Measurements from ENCODE around the gene CRAT.

The CRAT gene

DNA sequence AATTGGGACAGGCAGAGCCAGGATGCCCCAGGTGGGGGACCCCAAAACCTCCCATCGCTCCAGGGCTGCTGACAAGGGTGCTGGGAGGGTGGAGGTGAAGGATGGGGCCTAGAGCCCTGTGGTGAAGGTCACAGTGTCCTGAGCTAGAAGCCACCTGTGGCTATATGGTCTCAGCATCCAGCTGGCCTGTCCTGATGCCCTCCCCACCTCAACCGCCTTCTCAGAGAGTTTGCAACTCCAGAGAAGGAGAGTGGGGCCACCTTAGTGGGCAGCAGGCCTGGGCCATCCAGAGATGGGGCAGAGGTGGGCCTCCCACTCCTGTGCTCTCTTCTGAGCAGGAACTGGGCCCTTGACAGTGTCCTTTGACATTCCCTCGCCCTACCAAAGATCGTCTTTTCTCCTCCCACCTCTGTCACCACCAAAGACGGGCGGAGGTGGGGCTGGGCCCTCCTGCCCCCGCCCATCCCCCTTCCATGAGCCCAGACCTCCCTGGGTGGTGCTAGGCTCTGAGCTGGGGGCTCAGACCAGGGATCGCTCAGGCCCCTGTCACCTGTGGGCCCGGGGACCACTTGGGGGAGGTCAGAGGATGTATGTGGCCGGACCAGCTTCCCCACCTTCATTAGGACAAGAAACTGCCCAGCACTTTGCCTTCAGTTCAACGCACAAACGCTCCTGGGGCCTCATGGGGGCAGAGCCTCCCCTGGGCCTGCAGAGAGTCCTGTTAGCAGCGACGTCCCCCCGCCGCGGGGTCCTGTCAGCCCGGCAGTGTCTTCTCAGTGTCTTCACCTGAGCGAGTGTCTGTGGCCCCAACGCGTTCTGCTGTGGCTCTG, 39.7 kb downstream of the CRAT start:
- H3K4me3 ChIP-seq (ENCODE audit: low read length), result no peak overlapping the region
- TF ChIP-seq, protein P1, sequence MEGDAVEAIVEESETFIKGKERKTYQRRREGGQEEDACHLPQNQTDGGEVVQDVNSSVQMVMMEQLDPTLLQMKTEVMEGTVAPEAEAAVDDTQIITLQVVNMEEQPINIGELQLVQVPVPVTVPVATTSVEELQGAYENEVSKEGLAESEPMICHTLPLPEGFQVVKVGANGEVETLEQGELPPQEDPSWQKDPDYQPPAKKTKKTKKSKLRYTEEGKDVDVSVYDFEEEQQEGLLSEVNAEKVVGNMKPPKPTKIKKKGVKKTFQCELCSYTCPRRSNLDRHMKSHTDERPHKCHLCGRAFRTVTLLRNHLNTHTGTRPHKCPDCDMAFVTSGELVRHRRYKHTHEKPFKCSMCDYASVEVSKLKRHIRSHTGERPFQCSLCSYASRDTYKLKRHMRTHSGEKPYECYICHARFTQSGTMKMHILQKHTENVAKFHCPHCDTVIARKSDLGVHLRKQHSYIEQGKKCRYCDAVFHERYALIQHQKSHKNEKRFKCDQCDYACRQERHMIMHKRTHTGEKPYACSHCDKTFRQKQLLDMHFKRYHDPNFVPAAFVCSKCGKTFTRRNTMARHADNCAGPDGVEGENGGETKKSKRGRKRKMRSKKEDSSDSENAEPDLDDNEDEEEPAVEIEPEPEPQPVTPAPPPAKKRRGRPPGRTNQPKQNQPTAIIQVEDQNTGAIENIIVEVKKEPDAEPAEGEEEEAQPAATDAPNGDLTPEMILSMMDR (conservative IDR thresholded peaks at IDR 0.05; ENCODE audit: low read depth, low read length), result no peak
- DNase-seq (ENCODE audit: low read depth), result no peak

- TF ChIP-seq, protein P1 (conservative IDR thresholded peaks at IDR 0.05; ENCODE audit: low read depth, low read length), result no peak
- no peak for DNase-seq (ENCODE audit: low read depth)
Measured at GRCh38 chr9:129069862-129070641, 40.5 kb downstream of the CRAT start.

GRCh38 chr9:129068990-129069861, 41.4 kb downstream of the CRAT start:
- H3K4me3 ChIP-seq (ENCODE audit: low read length), result no peak overlapping the region
- TF ChIP-seq, protein P1 (conservative IDR thresholded peaks at IDR 0.05; ENCODE audit: low read depth, low read length), result no peak
- DNase-seq (ENCODE audit: low read depth), result no peak

More at GRCh38 chr9:129069862-129070641, 40.5 kb downstream of the CRAT start:
- H3K4me3 ChIP-seq (ENCODE audit: low read length), result no peak overlapping the region

DNA sequence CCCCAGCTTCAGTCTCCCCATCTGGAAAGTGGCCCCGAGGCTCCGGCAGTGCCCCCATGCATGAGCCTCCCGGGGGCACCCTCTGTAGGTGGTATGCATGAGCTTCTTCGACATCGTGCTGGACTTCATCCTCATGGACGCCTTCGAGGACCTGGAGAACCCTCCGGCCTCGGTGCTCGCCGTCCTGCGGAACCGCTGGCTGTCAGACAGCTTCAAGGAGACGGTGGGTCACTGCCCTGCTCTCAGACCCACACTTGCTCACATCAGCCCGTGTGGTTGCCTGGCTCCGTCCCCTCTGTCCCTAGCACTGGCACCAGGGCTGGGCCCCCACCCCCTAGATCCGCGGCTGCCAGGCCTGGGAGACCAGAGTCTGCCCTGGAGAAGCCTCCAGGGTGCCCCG, 42.5 kb downstream of the CRAT start:
- H3K4me3 ChIP-seq (ENCODE audit: low read length), result no peak overlapping the region
- no peak for DNase-seq (ENCODE audit: low read depth)
- TF ChIP-seq, protein P1 (conservative IDR thresholded peaks at IDR 0.05; ENCODE audit: low read depth, low read length), result no peak

GRCh38 chr9:129064499-129064908, 46.1 kb downstream of the CRAT start:
- H3K4me3 ChIP-seq (ENCODE audit: low read length), result no peak overlapping the region
- DNase-seq (ENCODE audit: low read depth), result no peak

GRCh38 chr9:129063061-129063460, 47.5 kb downstream of the CRAT start:
- DNase-seq (ENCODE audit: low read depth), result no peak
- TF ChIP-seq, protein P1 (conservative IDR thresholded peaks at IDR 0.05; ENCODE audit: low read depth, low read length), result no peak
- H3K4me3 ChIP-seq (ENCODE audit: low read length), result no peak overlapping the region

More at GRCh38 chr9:129064499-129064908, 46.1 kb downstream of the CRAT start:
- TF ChIP-seq, protein P1 (conservative IDR thresholded peaks at IDR 0.05; ENCODE audit: low read depth, low read length), result no peak
